Nephron (organoid): Measurements from ENCODE around the gene DOCK2.
A peak's percentile ranks its signal among the peaks of the same experiment; 100 is the strongest.

Source experiments
- H3K27ac Mint-ChIP-seq, 3 experiments: 2 replicates each; pipeline ENCODE4 v1.8.0; 2020; ENCODE audit warnings: mixed read lengths in 3 of 3, mild to moderate bottlenecking in 2 of 3, moderate library complexity in 1 of 3
- H3K27me3 Mint-ChIP-seq: 2 replicates; pipeline ENCODE4 v1.8.0; 2021; ENCODE audit warnings: low read depth, mild to moderate bottlenecking, moderate library complexity, mixed read lengths
- H3K36me3 Mint-ChIP-seq: 2 replicates; pipeline ENCODE4 v1.8.0; 2020; ENCODE audit warnings: low read depth, mixed read lengths
- H3K4me1 Mint-ChIP-seq: 2 replicates; pipeline ENCODE4 v1.8.0; 2020; ENCODE audit warnings: mixed read lengths
- H3K4me3 Mint-ChIP-seq, 3 experiments: 2 replicates each; pipeline ENCODE4 v1.8.0; 2020; ENCODE audit warnings: mild to moderate bottlenecking in 3 of 3, mixed read lengths in 3 of 3, moderate library complexity in 2 of 3
- H3K9me3 Mint-ChIP-seq: 2 replicates; pipeline ENCODE4 v1.8.0; 2020; ENCODE audit warnings: mixed read lengths
- TF ChIP-seq, protein P1 (sequence below), 3 experiments: fragments of 200-600 bp; sonication (generic); IDR thresholded peaks; one replicate each; pipeline ENCODE4 v1.5.0; 2021; ENCODE audit warnings: antibody characterized with exemption in 3 of 3; ENCODE audit not compliant: unreplicated experiment in 3 of 3

The DOCK2 gene

DNA sequence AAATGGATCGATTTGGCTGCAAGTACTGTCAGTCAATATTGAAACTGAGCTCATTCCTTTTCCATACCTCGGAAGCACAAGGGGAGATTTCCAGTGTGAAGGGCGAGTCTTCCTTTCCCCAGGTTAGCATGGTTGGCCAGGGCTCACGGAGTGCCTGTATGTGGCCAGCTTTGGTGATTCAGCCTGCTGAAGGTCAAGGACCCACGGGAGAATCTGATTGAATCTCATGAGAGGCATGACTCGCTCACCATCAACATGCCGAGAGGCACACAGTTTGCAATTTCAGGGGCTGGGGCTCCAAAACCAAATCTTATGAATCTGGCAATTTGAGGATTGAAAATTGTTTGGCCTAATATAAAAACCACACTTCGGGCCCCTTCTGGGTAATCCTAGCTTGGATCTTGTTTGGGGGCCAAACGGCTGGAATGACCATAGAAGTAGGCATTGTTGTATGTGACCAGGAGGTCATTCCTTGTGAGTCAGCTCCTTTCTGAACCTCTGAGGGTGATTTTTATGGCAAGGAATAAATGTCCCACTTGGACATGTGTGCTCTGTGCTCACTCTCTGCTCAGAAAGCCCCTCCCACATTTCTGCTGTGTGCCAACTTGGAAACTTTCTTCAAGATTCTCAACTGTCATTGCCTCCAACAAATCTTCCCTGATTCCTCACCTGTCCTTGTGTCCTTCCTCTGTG is 69.8 kb downstream of the DOCK2 start:
- H3K27ac Mint-ChIP-seq = no peak overlapping the region
- H3K27me3 Mint-ChIP-seq = peaks cover under 1% of the 10 kb centered on the region
- no peaks in the 10 kb centered on the region for H3K9me3 Mint-ChIP-seq
- H3K36me3 Mint-ChIP-seq = no peaks in the 10 kb centered on the region
- peaks cover 34% of the 10 kb centered on the region for H3K4me1 Mint-ChIP-seq
- TF ChIP-seq, protein P1, sequence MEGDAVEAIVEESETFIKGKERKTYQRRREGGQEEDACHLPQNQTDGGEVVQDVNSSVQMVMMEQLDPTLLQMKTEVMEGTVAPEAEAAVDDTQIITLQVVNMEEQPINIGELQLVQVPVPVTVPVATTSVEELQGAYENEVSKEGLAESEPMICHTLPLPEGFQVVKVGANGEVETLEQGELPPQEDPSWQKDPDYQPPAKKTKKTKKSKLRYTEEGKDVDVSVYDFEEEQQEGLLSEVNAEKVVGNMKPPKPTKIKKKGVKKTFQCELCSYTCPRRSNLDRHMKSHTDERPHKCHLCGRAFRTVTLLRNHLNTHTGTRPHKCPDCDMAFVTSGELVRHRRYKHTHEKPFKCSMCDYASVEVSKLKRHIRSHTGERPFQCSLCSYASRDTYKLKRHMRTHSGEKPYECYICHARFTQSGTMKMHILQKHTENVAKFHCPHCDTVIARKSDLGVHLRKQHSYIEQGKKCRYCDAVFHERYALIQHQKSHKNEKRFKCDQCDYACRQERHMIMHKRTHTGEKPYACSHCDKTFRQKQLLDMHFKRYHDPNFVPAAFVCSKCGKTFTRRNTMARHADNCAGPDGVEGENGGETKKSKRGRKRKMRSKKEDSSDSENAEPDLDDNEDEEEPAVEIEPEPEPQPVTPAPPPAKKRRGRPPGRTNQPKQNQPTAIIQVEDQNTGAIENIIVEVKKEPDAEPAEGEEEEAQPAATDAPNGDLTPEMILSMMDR (IDR thresholded peaks at IDR 0.05; ENCODE audit: unreplicated experiment in 3 of 3) = no peak
- no peak overlapping the region for H3K4me3 Mint-ChIP-seq

- H3K27ac Mint-ChIP-seq = peak overlapping the region in 1 of 3 experiments; percentile 1
- H3K36me3 Mint-ChIP-seq = no peaks in the 10 kb centered on the region
- H3K4me1 Mint-ChIP-seq = peaks cover 35% of the 10 kb centered on the region
- TF ChIP-seq, protein P1 (IDR thresholded peaks at IDR 0.05; ENCODE audit: unreplicated experiment in 3 of 3) = no peak
- no peaks in the 10 kb centered on the region for H3K27me3 Mint-ChIP-seq
- H3K4me3 Mint-ChIP-seq = no peak overlapping the region
- no peaks in the 10 kb centered on the region for H3K9me3 Mint-ChIP-seq
Measured at GRCh38 chr5:169707686-169708085, 70.6 kb downstream of the DOCK2 start.

- H3K4me1 Mint-ChIP-seq = peaks cover 22% of the 10 kb centered on the region
- H3K36me3 Mint-ChIP-seq = no peaks in the 10 kb centered on the region
- H3K27ac Mint-ChIP-seq = peak overlapping the region in 1 of 3 experiments; percentile 25
- TF ChIP-seq, protein P1 (IDR thresholded peaks at IDR 0.05; ENCODE audit: unreplicated experiment in 3 of 3) = no peak
- peaks cover 2% of the 10 kb centered on the region for H3K9me3 Mint-ChIP-seq
- no peaks in the 10 kb centered on the region for H3K27me3 Mint-ChIP-seq
- no peak overlapping the region for H3K4me3 Mint-ChIP-seq
Measured at GRCh38 chr5:169710675-169711074, 73.6 kb downstream of the DOCK2 start.

DNA sequence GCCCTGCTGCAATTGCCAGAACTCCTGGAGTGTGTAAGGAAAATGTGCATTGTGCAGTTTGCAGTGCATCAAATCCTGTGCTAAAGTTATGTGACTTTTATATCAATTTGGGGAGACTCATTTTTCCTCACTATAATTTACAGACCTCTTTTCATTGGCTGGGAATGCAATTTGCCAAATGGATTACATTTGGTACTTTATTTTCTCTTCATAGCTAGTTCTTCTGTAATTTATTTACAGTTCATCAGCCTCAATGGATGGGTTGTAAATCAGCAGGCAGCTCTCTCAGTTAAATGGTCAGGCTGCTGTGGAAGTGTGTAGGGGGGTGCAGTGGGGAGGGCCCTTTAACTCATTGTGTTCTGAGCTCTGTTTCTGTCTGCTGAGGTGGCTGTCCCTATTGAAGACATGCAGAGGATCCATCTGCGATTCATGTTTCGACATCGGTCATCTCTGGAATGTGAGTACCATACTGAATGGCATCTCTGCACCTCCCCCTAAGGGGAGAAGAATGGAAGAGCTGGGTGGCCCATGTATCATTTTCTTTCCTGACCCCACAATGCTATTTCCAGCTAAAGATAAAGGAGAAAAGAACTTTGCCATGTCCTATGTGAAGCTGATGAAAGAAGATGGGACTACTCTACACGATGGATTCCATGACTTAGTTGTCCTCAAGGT is 74.6 kb downstream of the DOCK2 start:
- H3K4me1 Mint-ChIP-seq = peaks cover 23% of the 10 kb centered on the region
- no peaks in the 10 kb centered on the region for H3K27me3 Mint-ChIP-seq
- H3K36me3 Mint-ChIP-seq = no peaks in the 10 kb centered on the region
- H3K4me3 Mint-ChIP-seq = no peak overlapping the region
- peaks cover 2% of the 10 kb centered on the region for H3K9me3 Mint-ChIP-seq
- peak overlapping the region; percentile 58 to 80 (median 75) for H3K27ac Mint-ChIP-seq
- TF ChIP-seq, protein P1 (IDR thresholded peaks at IDR 0.05; ENCODE audit: unreplicated experiment in 3 of 3) = no peak

- Mint-ChIP-seq H3K9me3 (peaks cover 2% of the 10 kb centered on the region), H3K27ac (peak overlapping the region in 1 of 3 experiments; percentile 80), H3K4me3 (no peak overlapping the region), H3K27me3 (peaks cover 4% of the 10 kb centered on the region), H3K36me3 (no peaks in the 10 kb centered on the region), H3K4me1 (peaks cover 21% of the 10 kb centered on the region)
- TF ChIP-seq, protein P1 (IDR thresholded peaks at IDR 0.05; ENCODE audit: unreplicated experiment in 3 of 3) = no peak
Measured at GRCh38 chr5:169712428-169712827, 75.4 kb downstream of the DOCK2 start.
